ENCODE results near the gene ASTN2. TPM values are rescaled to one million over a fixed set of nuclear protein-coding genes. Genes with fewer than 3 reads are reported as not detected.

Gene ASTN2
- polyA plus RNA-seq, 2 of the 4 experiments (the other 2 are of a cell fraction) = 5.8 to 11.6 TPM

- DNase-seq (ENCODE audit: low read depth in 1 of 2, low spot score in 1 of 2) = peak in 1 of 2 experiments; percentile 3
- WGBS (ENCODE audit: missing lambda C conversion rate) = 35% methylated on average over 8 of the region's 8 CpGs
- ChIA-PET CTCF (interaction anchor here (0.5 to 7.3 kb wide), 70 partner anchors 10 to 1442 kb away, joined by 3 to 193 read pairs (median 4); no protein-coding TSS in a partner anchor), POLR2A (no interaction called here)
- Histone ChIP-seq H3K4me2 (peak overlapping the region; percentile 56), H3K9me3 (no peaks in the 10 kb centered on the region), H3K4me3 (no peak overlapping the region), H3K27ac (no peak overlapping the region), H3K4me1 (no peaks in the 10 kb centered on the region)
- peak; percentile 3 to 52; a peak in 3 of 6 replicates for ATAC-seq
- FAIRE-seq = no peak
- TF ChIP-seq JUNB (IDR thresholded peaks at IDR 0.05) (no peak), MAFK (IDR thresholded peaks at IDR 0.05; ENCODE audit: partially characterized antibody) (no peak), RAD21 (conservative IDR thresholded peaks at IDR 0.05 in 1 of 2, IDR thresholded peaks at IDR 0.05 in 1 of 2) (no peak), KDM5A (IDR thresholded peaks at IDR 0.05) (no peak), ZSCAN20 (CRISPR knock-in tag; IDR thresholded peaks at IDR 0.05) (no peak), POLR2A (IDR thresholded peaks at IDR 0.05; ENCODE audit: low read length) (no peak), CBX8 (IDR thresholded peaks at IDR 0.05) (no peak)
- TF ChIP-seq, protein P1, sequence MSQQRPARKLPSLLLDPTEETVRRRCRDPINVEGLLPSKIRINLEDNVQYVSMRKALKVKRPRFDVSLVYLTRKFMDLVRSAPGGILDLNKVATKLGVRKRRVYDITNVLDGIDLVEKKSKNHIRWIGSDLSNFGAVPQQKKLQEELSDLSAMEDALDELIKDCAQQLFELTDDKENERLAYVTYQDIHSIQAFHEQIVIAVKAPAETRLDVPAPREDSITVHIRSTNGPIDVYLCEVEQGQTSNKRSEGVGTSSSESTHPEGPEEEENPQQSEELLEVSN (IDR thresholded peaks at IDR 0.05; ENCODE audit: borderline replicate concordance, low read depth) = no peak
Observed at GRCh38 chr9:116736399-116737151, 678.3 kb downstream of the ASTN2 start.

DNA sequence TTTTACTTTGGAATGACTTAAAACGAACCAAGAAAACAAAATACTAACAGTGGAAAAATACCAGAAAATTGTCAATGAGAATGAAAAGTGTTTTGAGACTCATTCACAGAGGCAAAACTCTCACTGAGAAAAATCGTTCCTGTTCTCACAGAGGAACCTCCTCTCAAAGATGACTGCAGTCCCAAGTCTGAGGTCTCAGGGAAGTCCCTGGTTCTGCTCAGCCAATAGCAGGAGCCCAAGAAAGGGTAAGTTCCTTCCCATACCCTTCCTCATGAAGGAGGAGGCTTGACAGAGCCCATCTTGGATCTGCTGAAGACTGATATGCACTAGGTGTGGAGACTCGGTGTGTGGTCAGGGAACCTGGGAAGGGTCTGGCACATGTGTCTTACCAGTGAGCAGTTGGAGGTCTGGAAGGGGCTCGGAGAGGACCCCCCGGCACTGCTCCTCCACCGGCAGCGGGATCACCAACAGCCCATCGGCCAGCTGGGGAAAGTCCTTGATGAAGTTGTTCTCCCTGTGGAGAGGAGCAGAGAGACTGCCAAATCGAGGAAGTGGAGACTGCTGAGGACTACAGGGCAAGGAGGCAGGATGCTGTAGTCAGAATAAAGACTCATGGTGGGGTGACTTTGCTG lies 681.7 kb downstream of the ASTN2 start:
- Histone ChIP-seq H3K4me2 (no peak overlapping the region), H3K4me3 (no peak overlapping the region), H3K4me1 (no peaks in the 10 kb centered on the region), H3K27ac (no peak overlapping the region), H3K9me3 (no peaks in the 10 kb centered on the region)
- ChIA-PET POLR2A (no interaction called here), CTCF (interaction anchor here (1.0 kb wide), 1 partner anchor 128 kb away, joined by 4 read pairs; no protein-coding TSS in a partner anchor)
- 36% methylated on average over 9 of the region's 9 CpGs for WGBS (ENCODE audit: missing lambda C conversion rate)
- no peak for FAIRE-seq
- no peak for DNase-seq (ENCODE audit: low read depth in 1 of 2, low spot score in 1 of 2)
- no peak for ATAC-seq
- TF ChIP-seq, protein P1 (IDR thresholded peaks at IDR 0.05; ENCODE audit: borderline replicate concordance, low read depth) = no peak
- TF ChIP-seq SMC3 (IDR thresholded peaks at IDR 0.05) (no peak), MAZ (IDR thresholded peaks at IDR 0.05; ENCODE audit: borderline replicate concordance, low read depth, low read length) (no peak), HOXB13 (CRISPR knock-in tag; IDR thresholded peaks at IDR 0.05; ENCODE audit: low read depth) (no peak), BCL3 (IDR thresholded peaks at IDR 0.05) (no peak), CHD2 (IDR thresholded peaks at IDR 0.05; ENCODE audit: low read length, partially characterized antibody) (no peak), RNF2 (IDR thresholded peaks at IDR 0.05; ENCODE audit: borderline replicate concordance, low read depth) (no peak), ZNF302 (CRISPR knock-in tag; IDR thresholded peaks at IDR 0.05) (no peak), MAX (IDR thresholded peaks at IDR 0.05) (no peak), POLR2AphosphoS2 (conservative IDR thresholded peaks at IDR 0.05; ENCODE audit: low read length) (no peak)

GRCh38 chr9:116726602-116727001 lies 688.3 kb downstream of the ASTN2 start:
- no peak for DNase-seq (ENCODE audit: low read depth in 1 of 2, low spot score in 1 of 2)
- no peaks in the 10 kb centered on the region for H3K9me3 ChIP-seq
- POLR2A ChIA-PET = no interaction called here
- no peak overlapping the region for H3K4me2 ChIP-seq
- no peak for FAIRE-seq
- ATAC-seq = no peak
- CTCF ChIA-PET = interaction anchor here (0.7 to 7.0 kb wide), 4 partner anchors 9 to 242 kb away, joined by 3 to 85 read pairs (median 6); no protein-coding TSS in a partner anchor
- H3K4me1 ChIP-seq = no peaks in the 10 kb centered on the region
- no peak overlapping the region for H3K4me3 ChIP-seq
- H3K27ac ChIP-seq = no peak overlapping the region
- no peak for TF ChIP-seq ZSCAN20 (CRISPR knock-in tag; IDR thresholded peaks at IDR 0.05)
- no peak for TF ChIP-seq BCL3 (IDR thresholded peaks at IDR 0.05)
- TF ChIP-seq, protein P2, sequence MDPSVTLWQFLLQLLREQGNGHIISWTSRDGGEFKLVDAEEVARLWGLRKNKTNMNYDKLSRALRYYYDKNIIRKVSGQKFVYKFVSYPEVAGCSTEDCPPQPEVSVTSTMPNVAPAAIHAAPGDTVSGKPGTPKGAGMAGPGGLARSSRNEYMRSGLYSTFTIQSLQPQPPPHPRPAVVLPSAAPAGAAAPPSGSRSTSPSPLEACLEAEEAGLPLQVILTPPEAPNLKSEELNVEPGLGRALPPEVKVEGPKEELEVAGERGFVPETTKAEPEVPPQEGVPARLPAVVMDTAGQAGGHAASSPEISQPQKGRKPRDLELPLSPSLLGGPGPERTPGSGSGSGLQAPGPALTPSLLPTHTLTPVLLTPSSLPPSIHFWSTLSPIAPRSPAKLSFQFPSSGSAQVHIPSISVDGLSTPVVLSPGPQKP (IDR thresholded peaks at IDR 0.05; ENCODE audit: low read depth, low read length) = no peak
- TF ChIP-seq FOSL2 (IDR thresholded peaks at IDR 0.05) = no peak
- TF ChIP-seq FOSL2 (CRISPR knock-in tag; IDR thresholded peaks at IDR 0.05) = no peak
- TF ChIP-seq MAX (IDR thresholded peaks at IDR 0.05) = no peak
- no peak for TF ChIP-seq EP300 (IDR thresholded peaks at IDR 0.05)
- TF ChIP-seq JUNB (IDR thresholded peaks at IDR 0.05) = no peak
- TF ChIP-seq EHF (CRISPR knock-in tag; IDR thresholded peaks at IDR 0.05) = no peak
- no peak for TF ChIP-seq RAD21 (conservative IDR thresholded peaks at IDR 0.05 in 1 of 2, IDR thresholded peaks at IDR 0.05 in 1 of 2)
- TF ChIP-seq TP53 (CRISPR knock-in tag; IDR thresholded peaks at IDR 0.05) = no peak
- TF ChIP-seq ATOH8 (CRISPR knock-in tag; IDR thresholded peaks at IDR 0.05; ENCODE audit: low read depth) = no peak
- TF ChIP-seq NFE2L2 (conservative IDR thresholded peaks at IDR 0.05; ENCODE audit: low read length) = no peak
- no peak for TF ChIP-seq MAFK (IDR thresholded peaks at IDR 0.05; ENCODE audit: partially characterized antibody)
- TF ChIP-seq GATA3 (IDR thresholded peaks at IDR 0.05; ENCODE audit: borderline replicate concordance) = no peak
